Mucosa of descending colon (tissue), 3 donors: ENCODE measurements around the gene INAVA. TPM values are rescaled to one million over a fixed set of nuclear protein-coding genes. Genes with fewer than 3 reads are reported as not detected.
"Not testable (repeated sequence)": the region's sequence is repeated elsewhere in the genome, so short reads cannot be mapped to it uniquely, and the experiment has no call there.

Experiments used
- ATAC-seq: fragments of 200-7000 bp; cut with Tn5 transposase; one replicate; pipeline ENCODE4 v1.9.1; 2020; ENCODE audit warnings: mild to moderate bottlenecking, moderate library complexity
- DNase-seq, 3 donors: peaks; one replicate each; pipeline ENCODE4 v3.0.0-alpha.2; 2020
- H3K36me3 ChIP-seq: fragments of 200-600 bp; one replicate; pipeline ENCODE4 v1.8.0; 2021; ENCODE audit warnings: low read depth, mild to moderate bottlenecking
- H3K4me1 ChIP-seq: fragments of 200-600 bp; one replicate; pipeline ENCODE4 v1.8.0; 2021; ENCODE audit warnings: low read depth, mild to moderate bottlenecking
- H3K4me3 ChIP-seq: fragments of 200-600 bp; one replicate; pipeline ENCODE4 v1.8.0; 2021; ENCODE audit warnings: mild to moderate bottlenecking
- H3K9me3 ChIP-seq: fragments of 200-600 bp; one replicate; pipeline ENCODE4 v1.8.0; 2021; ENCODE audit warnings: mild to moderate bottlenecking
- CTCF ChIP-seq: fragments of 200-600 bp; IDR thresholded peaks from one replicate; pipeline ENCODE4 v1.8.0; 2022; ENCODE audit warnings: antibody characterized with exemption, mild to moderate bottlenecking
- intact Hi-C, 2 donors: fragments of 100-400 bp; cut with DNase I in 1 of 2; cut with micrococcal nuclease in 1 of 2; formaldehyde crosslinking; loops; one replicate each; pipeline versions ENCODE4 v1.11.0 to v1.11.1; 2022; cut with DNase I, micrococcal nuclease
- total RNA-seq, 3 donors: library from RNA; stranded (reverse); fragmentation: NEBNext Ultra II Directional in 2 of 3; extraction: Animal tissue kit (Norgen Biotek cat#: 25700) in 2 of 3; gene quantifications; one replicate each; pipeline versions ENCODE4 v1.2.1 to v1.2.4, GENCODE V29; 2021 to 2023
- donor health status: DM: no; HTN: no; CAD: no; lungs with moderate emphysema.
- donor health status: DM: no; HTN: no; CAD: no.
- donor health status: DM: no; HTN: yes; CAD: no.

INAVA gene
- total RNA-seq, 3 donors from 2014 or later = 82.0 to 238 (median 171) TPM

- Histone ChIP-seq H3K36me3 (no peaks in the 10 kb centered on the region), H3K4me1 (peaks cover 65% of the 10 kb centered on the region), H3K4me3 (no peak overlapping the region), H3K9me3 (no peaks in the 10 kb centered on the region)
- ATAC-seq = peak; percentile 85
- DNase-seq = peak in 2 of 3 donors; percentile 55 to 83
- no peak for TF ChIP-seq CTCF
- intact Hi-C loops = no loop called here
These were observed 13.6 kb downstream of the INAVA start for GRCh38 chr1:200908191-200908868.

- no peaks in the 10 kb centered on the region for H3K9me3 ChIP-seq
- H3K36me3 ChIP-seq = no peaks in the 10 kb centered on the region
- no peak for TF ChIP-seq CTCF
- intact Hi-C loops = no loop called here
- H3K4me3 ChIP-seq = no peak overlapping the region
- ATAC-seq (no peak), DNase-seq (no peak)
- H3K4me1 ChIP-seq = peaks cover 58% of the 10 kb centered on the region
These were observed 14.4 kb downstream of the INAVA start for GRCh38 chr1:200909071-200909470.

- H3K4me3 ChIP-seq = no peak overlapping the region
- intact Hi-C loops = no loop called here
- peaks cover 50% of the 10 kb centered on the region for H3K4me1 ChIP-seq
- no peak for TF ChIP-seq CTCF
- H3K36me3 ChIP-seq = no peaks in the 10 kb centered on the region
- no peaks in the 10 kb centered on the region for H3K9me3 ChIP-seq
- DNase-seq (no peak), ATAC-seq (no peak)
These were observed 15.1 kb downstream of the INAVA start for GRCh38 chr1:200909757-200910239.

- no peaks in the 10 kb centered on the region for H3K9me3 ChIP-seq
- no peak for TF ChIP-seq CTCF
- intact Hi-C loops = no loop called here
- ATAC-seq (no peak), DNase-seq (no peak)
- H3K4me1 ChIP-seq = peaks cover 42% of the 10 kb centered on the region
- H3K4me3 ChIP-seq = no peak overlapping the region
- no peaks in the 10 kb centered on the region for H3K36me3 ChIP-seq
These were observed 16.7 kb downstream of the INAVA start for GRCh38 chr1:200911361-200911760.

- H3K36me3 ChIP-seq, intact Hi-C loops, H3K4me3 ChIP-seq, H3K9me3 ChIP-seq, ATAC-seq, DNase-seq: not testable (repeated sequence)
- peaks cover 38% of the 10 kb centered on the region for H3K4me1 ChIP-seq
These were observed 17.2 kb downstream of the INAVA start for GRCh38 chr1:200911936-200912335.

- TF ChIP-seq CTCF = no peak
- H3K4me1 ChIP-seq = peaks cover 32% of the 10 kb centered on the region
- intact Hi-C loops = no loop called here
These were observed 18.2 kb downstream of the INAVA start for GRCh38 chr1:200912737-200913407.

More at GRCh38 chr1:200912737-200913407, 18.2 kb downstream of the INAVA start:
- Histone ChIP-seq H3K4me3 (no peak overlapping the region), H3K36me3 (no peaks in the 10 kb centered on the region), H3K9me3 (no peaks in the 10 kb centered on the region)
- peak; percentile 54 for ATAC-seq
- peak; percentile 73 to 80 (median 79) for DNase-seq
